NCI-H2196 (cell line): Measurements from ENCODE around the gene CPN1.
"Not testable (repeated sequence)": the region's sequence is repeated elsewhere in the genome, so short reads cannot be mapped to it uniquely, and the experiment has no call there.

Experiments used
- DNase-seq: peaks from one replicate; lab custom pipeline; 2025; ENCODE audit not compliant: unreplicated experiment; lab: John Stamatoyannopoulos, UW

CPN1 gene

GRCh38 chr10:100082276-100082675 lies 607 bp upstream of the CPN1 start:
- not testable (repeated sequence) for DNase-seq

GRCh38 chr10:100076750-100077149 lies 4.9 kb downstream of the CPN1 start:
- DNase-seq: no peak

GRCh38 chr10:100075426-100076220 lies 6.0 kb downstream of the CPN1 start:
- DNase-seq: no peak

- DNase-seq: no peak
These were observed 9.2 kb downstream of the CPN1 start for GRCh38 chr10:100072514-100072913.

GRCh38 chr10:100071529-100071928 lies 10.1 kb downstream of the CPN1 start:
- DNase-seq: no peak

- no peak for DNase-seq
These were observed 14.2 kb downstream of the CPN1 start for GRCh38 chr10:100067466-100067865.

GRCh38 chr10:100065084-100065660 lies 16.5 kb downstream of the CPN1 start:
- DNase-seq: no peak

- no peak for DNase-seq
These were observed 20.3 kb downstream of the CPN1 start for GRCh38 chr10:100061401-100061800.

- no peak for DNase-seq
These were observed 23.7 kb downstream of the CPN1 start for GRCh38 chr10:100057948-100058347.

GRCh38 chr10:100053686-100054460 lies 27.8 kb downstream of the CPN1 start:
- DNase-seq: no peak

- DNase-seq: peak; percentile 68
These were observed 35.6 kb downstream of the CPN1 start for GRCh38 chr10:100046021-100046486.

- no peak for DNase-seq
These were observed 36.1 kb downstream of the CPN1 start for GRCh38 chr10:100045592-100045991.

GRCh38 chr10:100043796-100044195 lies 37.9 kb downstream of the CPN1 start:
- DNase-seq: no peak

- no peak for DNase-seq
These were observed 38.3 kb downstream of the CPN1 start for GRCh38 chr10:100043344-100043743.

- no peak for DNase-seq
These were observed 40.2 kb downstream of the CPN1 start for GRCh38 chr10:100041306-100042002.

GRCh38 chr10:100038561-100039071 lies 43.1 kb downstream of the CPN1 start:
- DNase-seq: no peak

- no peak for DNase-seq
These were observed 43.8 kb downstream of the CPN1 start for GRCh38 chr10:100037758-100038315.

- no peak for DNase-seq
These were observed 44.8 kb downstream of the CPN1 start for GRCh38 chr10:100036850-100037249.

- DNase-seq: no peak
These were observed 47.8 kb downstream of the CPN1 start for GRCh38 chr10:100033766-100034418.

GRCh38 chr10:100027416-100027815 lies 54.3 kb downstream of the CPN1 start:
- DNase-seq: no peak
